Measurements from ENCODE around the gene ATP5PB.

DNA sequence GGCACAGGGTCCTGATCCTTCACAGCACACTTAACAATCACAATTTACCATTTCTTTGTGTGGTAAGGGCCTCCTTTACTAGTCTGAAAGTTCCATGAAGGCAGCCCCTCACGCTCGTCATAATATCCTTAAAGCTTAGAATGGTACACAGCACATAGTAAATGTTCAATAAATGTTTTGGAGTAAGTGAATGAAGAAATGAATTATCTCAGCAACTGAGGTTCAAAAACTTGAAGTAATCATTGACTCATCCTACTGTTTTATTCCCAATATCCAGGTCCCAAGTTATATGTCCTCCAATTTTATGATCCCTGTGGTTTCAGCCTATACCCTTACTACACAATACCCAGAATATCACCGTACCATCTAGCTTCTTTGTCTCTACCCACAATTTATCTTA lies 22.3 kb downstream of the ATP5PB start:
- TF ChIP-seq, protein P1, sequence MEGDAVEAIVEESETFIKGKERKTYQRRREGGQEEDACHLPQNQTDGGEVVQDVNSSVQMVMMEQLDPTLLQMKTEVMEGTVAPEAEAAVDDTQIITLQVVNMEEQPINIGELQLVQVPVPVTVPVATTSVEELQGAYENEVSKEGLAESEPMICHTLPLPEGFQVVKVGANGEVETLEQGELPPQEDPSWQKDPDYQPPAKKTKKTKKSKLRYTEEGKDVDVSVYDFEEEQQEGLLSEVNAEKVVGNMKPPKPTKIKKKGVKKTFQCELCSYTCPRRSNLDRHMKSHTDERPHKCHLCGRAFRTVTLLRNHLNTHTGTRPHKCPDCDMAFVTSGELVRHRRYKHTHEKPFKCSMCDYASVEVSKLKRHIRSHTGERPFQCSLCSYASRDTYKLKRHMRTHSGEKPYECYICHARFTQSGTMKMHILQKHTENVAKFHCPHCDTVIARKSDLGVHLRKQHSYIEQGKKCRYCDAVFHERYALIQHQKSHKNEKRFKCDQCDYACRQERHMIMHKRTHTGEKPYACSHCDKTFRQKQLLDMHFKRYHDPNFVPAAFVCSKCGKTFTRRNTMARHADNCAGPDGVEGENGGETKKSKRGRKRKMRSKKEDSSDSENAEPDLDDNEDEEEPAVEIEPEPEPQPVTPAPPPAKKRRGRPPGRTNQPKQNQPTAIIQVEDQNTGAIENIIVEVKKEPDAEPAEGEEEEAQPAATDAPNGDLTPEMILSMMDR (IDR thresholded peaks at IDR 0.05; ENCODE audit: poor library complexity, severe bottlenecking): no peak
- TF ChIP-seq, protein P2, sequence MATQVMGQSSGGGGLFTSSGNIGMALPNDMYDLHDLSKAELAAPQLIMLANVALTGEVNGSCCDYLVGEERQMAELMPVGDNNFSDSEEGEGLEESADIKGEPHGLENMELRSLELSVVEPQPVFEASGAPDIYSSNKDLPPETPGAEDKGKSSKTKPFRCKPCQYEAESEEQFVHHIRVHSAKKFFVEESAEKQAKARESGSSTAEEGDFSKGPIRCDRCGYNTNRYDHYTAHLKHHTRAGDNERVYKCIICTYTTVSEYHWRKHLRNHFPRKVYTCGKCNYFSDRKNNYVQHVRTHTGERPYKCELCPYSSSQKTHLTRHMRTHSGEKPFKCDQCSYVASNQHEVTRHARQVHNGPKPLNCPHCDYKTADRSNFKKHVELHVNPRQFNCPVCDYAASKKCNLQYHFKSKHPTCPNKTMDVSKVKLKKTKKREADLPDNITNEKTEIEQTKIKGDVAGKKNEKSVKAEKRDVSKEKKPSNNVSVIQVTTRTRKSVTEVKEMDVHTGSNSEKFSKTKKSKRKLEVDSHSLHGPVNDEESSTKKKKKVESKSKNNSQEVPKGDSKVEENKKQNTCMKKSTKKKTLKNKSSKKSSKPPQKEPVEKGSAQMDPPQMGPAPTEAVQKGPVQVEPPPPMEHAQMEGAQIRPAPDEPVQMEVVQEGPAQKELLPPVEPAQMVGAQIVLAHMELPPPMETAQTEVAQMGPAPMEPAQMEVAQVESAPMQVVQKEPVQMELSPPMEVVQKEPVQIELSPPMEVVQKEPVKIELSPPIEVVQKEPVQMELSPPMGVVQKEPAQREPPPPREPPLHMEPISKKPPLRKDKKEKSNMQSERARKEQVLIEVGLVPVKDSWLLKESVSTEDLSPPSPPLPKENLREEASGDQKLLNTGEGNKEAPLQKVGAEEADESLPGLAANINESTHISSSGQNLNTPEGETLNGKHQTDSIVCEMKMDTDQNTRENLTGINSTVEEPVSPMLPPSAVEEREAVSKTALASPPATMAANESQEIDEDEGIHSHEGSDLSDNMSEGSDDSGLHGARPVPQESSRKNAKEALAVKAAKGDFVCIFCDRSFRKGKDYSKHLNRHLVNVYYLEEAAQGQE (IDR thresholded peaks at IDR 0.05; ENCODE audit: borderline replicate concordance): no peak
- TF ChIP-seq POLR2AphosphoS5 (IDR thresholded peaks at IDR 0.05): no peak
- no peak for TF ChIP-seq EP300 (conservative IDR thresholded peaks at IDR 0.05; ENCODE audit: poor library complexity, severe bottlenecking)
- no peak for TF ChIP-seq EZH2 (IDR thresholded peaks at IDR 0.05; ENCODE audit: borderline replicate concordance, insufficient read depth, low read length, poor library complexity, severe bottlenecking)
- TF ChIP-seq RAD21 (conservative IDR thresholded peaks at IDR 0.05): no peak
- TF ChIP-seq TAF1 (IDR thresholded peaks at IDR 0.05; ENCODE audit: low read depth): no peak
- TF ChIP-seq MXI1 (conservative IDR thresholded peaks at IDR 0.05; ENCODE audit: poor library complexity, severe bottlenecking): no peak
